Measurements from ENCODE around the gene MEA1. TPM values are rescaled to one million over a fixed set of nuclear protein-coding genes. Genes with fewer than 3 reads are reported as not detected.

Gene MEA1
- total RNA-seq, 6 experiments from 2014 or later = 114 to 132 (median 118) TPM

GRCh38 chr6:43059168-43060033 lies 45.7 kb upstream of the MEA1 start, which contains the start of the genes KLC4 and MRPL2:
Gene KLC4 (plus strand): TSS chr6:43059631. CDS start chr6:43061336, 1,705 bp downstream.
Gene MRPL2 (minus strand): TSS chr6:43059434. CDS start chr6:43059381, 53 bp downstream.
- peak within 1 kb of the TSS; percentile 96 for H3K27ac Mint-ChIP-seq
- H3K4me1 Mint-ChIP-seq (ENCODE audit: low read depth) = peaks cover 42% of the 10 kb centered on the region
- DNase-seq = peak; percentile 99
- peaks cover 2% of the 10 kb centered on the region; the same call in 1 of the 2 replicates for H3K27me3 Mint-ChIP-seq (ENCODE audit: insufficient read depth)
- peaks cover 21% of the 10 kb centered on the region for H3K36me3 Mint-ChIP-seq (ENCODE audit: low read depth)
- H3K4me3 Mint-ChIP-seq = peak within 1 kb of the TSS; percentile 95
- no peaks in the 10 kb centered on the region for H3K9me3 Mint-ChIP-seq
- no peak for TF ChIP-seq CTCF (IDR thresholded peaks at IDR 0.05)

- H3K27ac Mint-ChIP-seq = peak overlapping the region; percentile 96
- peak overlapping the region; percentile 95 for H3K4me3 Mint-ChIP-seq
- no peak for TF ChIP-seq CTCF (IDR thresholded peaks at IDR 0.05)
- peaks cover 2% of the 10 kb centered on the region; the same call in 1 of the 2 replicates for H3K27me3 Mint-ChIP-seq (ENCODE audit: insufficient read depth)
- H3K4me1 Mint-ChIP-seq (ENCODE audit: low read depth) = peaks cover 50% of the 10 kb centered on the region
- H3K9me3 Mint-ChIP-seq = no peaks in the 10 kb centered on the region
- DNase-seq = no peak
- peaks cover 28% of the 10 kb centered on the region for H3K36me3 Mint-ChIP-seq (ENCODE audit: low read depth)
Measured at GRCh38 chr6:43058531-43058930, 44.8 kb upstream of the MEA1 start.

GRCh38 chr6:43055966-43056365 lies 42.2 kb upstream of the MEA1 start:
- H3K4me1 Mint-ChIP-seq (ENCODE audit: low read depth) = peaks cover 56% of the 10 kb centered on the region
- DNase-seq = no peak
- no peaks in the 10 kb centered on the region for H3K9me3 Mint-ChIP-seq
- H3K27ac Mint-ChIP-seq = no peak overlapping the region
- peaks cover 3% of the 10 kb centered on the region for H3K27me3 Mint-ChIP-seq (ENCODE audit: insufficient read depth)
- no peak overlapping the region for H3K4me3 Mint-ChIP-seq
- no peak for TF ChIP-seq CTCF (IDR thresholded peaks at IDR 0.05)
- H3K36me3 Mint-ChIP-seq (ENCODE audit: low read depth) = peaks cover 46% of the 10 kb centered on the region

GRCh38 chr6:43054206-43054943 lies 40.6 kb upstream of the MEA1 start:
- H3K9me3 Mint-ChIP-seq = no peaks in the 10 kb centered on the region
- peak overlapping the region; percentile 93 for H3K4me3 Mint-ChIP-seq
- H3K27ac Mint-ChIP-seq = peak overlapping the region; percentile 96
- H3K27me3 Mint-ChIP-seq (ENCODE audit: insufficient read depth) = peaks cover 3% of the 10 kb centered on the region
- no peak for DNase-seq
- peaks cover 56% of the 10 kb centered on the region for H3K4me1 Mint-ChIP-seq (ENCODE audit: low read depth)
- no peak for TF ChIP-seq CTCF (IDR thresholded peaks at IDR 0.05)
- peaks cover 62% of the 10 kb centered on the region for H3K36me3 Mint-ChIP-seq (ENCODE audit: low read depth)

- DNase-seq = peak; percentile 89
- no peaks in the 10 kb centered on the region for H3K9me3 Mint-ChIP-seq
- H3K27me3 Mint-ChIP-seq (ENCODE audit: insufficient read depth) = peaks cover 3% of the 10 kb centered on the region
- TF ChIP-seq CTCF (IDR thresholded peaks at IDR 0.05) = peak; percentile 20; the same call in 1 of the 2 replicates
- H3K4me1 Mint-ChIP-seq (ENCODE audit: low read depth) = peaks cover 53% of the 10 kb centered on the region
- H3K36me3 Mint-ChIP-seq (ENCODE audit: low read depth) = peaks cover 66% of the 10 kb centered on the region
- H3K4me3 Mint-ChIP-seq = peak within 1 kb of the TSS; percentile 93
- peak within 1 kb of the TSS; percentile 96 for H3K27ac Mint-ChIP-seq
Measured at GRCh38 chr6:43053545-43054205, 39.9 kb upstream of the MEA1 start, which contains the start of gene CUL7. Gene CUL7 (minus strand): TSS chr6:43053851. CDS start chr6:43052788, 1,063 bp downstream.
